DMS 273 (cell line): ENCODE results near the gene C11orf54.
A peak's percentile ranks its signal among the peaks of the same experiment; 100 is the strongest.
"Not testable (repeated sequence)": the region's sequence is repeated elsewhere in the genome, so short reads cannot be mapped to it uniquely, and the experiment has no call there.

Source experiments
- DNase-seq: peaks from one replicate; lab custom pipeline; 2025; ENCODE audit not compliant: unreplicated experiment; lab: John Stamatoyannopoulos, UW

C11orf54 gene

DNA sequence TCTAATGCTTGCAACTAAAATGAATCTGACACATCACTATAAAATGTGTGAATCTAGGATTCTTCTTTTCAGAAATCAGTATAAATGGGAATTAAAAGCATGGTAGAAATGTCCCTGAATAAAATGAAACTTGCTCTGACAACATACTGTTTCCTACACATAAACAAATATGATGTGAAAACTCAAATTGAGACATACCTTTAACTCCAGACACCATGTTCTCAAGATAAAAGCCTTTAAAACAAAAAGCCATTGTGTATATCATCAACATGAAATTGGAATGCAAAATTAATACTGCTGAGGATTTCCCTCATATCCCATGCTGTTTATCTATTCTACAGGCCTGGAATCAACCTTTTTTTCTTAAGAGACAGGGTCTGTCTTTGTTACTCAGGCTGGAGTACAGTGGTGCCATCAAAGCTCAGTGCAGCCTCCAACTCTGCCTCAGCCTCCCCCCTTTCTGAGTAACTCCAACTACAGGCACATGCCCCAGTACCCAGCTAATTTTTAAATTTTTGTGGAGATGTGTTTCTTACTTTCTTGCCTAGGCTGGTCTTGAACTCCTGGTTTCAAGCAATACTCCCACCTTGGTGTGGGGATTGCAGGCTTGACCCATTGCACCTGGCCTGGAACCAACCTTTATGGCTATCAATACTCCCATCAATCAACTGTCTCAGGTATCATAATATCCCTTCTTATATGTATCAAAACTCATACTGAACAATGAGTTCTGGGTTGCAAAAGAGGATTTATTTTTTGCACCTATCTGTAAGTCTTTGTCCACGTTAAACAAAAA is 6.8 kb upstream of the C11orf54 start:
- peak; percentile 17 for DNase-seq

GRCh38 chr11:93735627-93736026 is 5.8 kb upstream of the C11orf54 start:
- no peak for DNase-seq

DNA sequence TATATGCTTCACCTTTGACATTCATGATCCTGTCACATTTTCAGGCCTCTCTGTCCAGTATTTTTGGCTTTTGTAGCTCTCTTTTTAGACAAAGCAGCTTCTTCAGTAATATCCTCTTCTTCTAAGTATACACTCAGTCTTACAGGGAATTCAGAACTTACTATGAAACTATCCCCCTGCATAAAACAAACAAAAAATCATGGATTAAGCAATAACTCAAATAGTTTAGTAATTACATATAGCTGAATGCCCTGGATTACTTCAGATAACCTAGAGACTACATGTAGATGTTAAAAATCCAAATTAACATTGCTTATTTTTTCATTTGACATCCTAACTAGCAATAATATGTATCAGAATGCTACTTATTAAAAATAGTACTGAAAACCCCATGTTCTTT is 5.3 kb upstream of the C11orf54 start:
- DNase-seq = no peak

- peak; percentile 13 for DNase-seq
Measured at GRCh38 chr11:93737904-93738612, 3.4 kb upstream of the C11orf54 start.

DNA sequence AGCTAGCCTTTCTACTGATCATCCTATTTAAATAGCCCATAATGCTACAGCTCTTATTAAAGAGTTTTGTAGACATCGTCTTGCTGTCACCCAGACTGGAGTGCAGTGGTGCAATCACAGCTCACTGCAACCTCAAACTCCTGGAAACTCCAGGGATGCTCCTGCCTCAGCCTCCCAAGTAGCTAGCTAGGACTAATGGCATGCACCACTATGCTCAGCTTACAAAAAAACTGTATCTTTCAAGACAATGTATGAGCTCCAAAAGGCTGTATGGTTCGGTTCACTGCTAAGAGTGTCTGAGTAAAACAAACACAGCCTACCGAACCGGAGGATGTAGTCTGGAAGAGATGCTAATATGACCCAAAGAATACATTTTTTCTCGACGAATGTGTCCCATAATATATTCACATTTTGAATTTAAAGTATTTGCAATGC is 2.8 kb upstream of the C11orf54 start:
- DNase-seq = peak; percentile 14

- peak; percentile 22 for DNase-seq
Measured at GRCh38 chr11:93740031-93740729, 1.3 kb upstream of the C11orf54 start.

- peak; percentile 71 for DNase-seq
Measured at GRCh38 chr11:93740730-93741093, 760 bp upstream of the C11orf54 start.

- peak; percentile 64 for DNase-seq
Measured at GRCh38 chr11:93741882-93742226, 382 bp downstream of the C11orf54 start.

DNA sequence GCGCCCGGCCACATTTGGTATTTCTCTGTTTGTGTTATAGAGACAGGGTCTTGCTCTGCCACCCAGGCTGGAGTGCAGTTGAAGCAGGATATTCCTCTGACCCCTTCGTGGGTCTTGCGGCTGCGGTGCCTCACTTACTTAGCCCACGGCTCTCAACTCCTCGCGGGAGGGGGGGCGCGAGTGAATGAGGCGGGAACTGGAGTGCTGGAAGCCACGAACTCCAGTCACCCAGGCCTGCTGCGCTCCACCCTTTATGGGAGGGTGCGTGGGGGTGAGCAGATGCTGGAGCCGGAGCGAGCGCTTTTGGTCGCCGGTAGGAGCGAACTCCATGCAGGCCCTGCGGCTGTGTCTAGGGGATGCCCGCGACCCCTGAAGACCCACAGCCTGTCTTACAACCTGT is 1.8 kb downstream of the C11orf54 start:
- DNase-seq = no peak

GRCh38 chr11:93744669-93745004 is 3.2 kb downstream of the C11orf54 start:
- no peak for DNase-seq

DNA sequence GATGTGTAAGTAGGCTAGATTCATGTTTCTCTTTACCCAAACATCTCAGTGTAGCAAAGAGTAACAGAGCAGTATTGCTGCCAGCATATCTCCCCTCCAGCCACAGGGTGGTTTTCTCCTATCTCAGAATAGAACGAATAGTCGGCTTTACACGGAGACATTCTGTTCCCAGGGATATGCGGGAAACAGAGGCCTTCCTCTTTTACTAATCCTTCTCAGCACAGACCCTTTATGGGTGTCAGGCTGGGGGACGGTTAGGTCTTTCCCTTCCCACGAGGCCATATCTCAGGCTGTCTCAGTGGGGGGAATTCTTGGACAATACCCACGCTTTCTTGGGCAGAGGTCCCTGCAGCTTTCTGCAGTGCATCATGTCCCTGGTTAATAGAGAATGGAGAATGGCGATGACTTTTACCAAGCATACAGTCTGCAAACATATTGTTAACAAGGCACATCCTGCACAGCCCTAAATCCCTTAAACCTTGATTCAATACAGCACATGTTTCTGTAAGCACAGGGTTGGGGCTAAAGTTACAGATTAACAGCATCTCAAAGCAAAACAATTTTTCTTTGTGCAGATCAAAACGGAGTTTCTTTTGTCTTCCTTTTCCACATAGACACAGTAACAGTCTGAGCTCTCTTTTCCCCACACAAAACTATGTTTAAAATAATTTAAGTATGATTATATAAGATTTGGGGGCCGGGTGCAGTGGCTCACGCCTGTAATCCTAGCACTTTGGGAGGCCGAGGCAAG is 3.7 kb downstream of the C11orf54 start:
- DNase-seq = not testable (repeated sequence)

DNA sequence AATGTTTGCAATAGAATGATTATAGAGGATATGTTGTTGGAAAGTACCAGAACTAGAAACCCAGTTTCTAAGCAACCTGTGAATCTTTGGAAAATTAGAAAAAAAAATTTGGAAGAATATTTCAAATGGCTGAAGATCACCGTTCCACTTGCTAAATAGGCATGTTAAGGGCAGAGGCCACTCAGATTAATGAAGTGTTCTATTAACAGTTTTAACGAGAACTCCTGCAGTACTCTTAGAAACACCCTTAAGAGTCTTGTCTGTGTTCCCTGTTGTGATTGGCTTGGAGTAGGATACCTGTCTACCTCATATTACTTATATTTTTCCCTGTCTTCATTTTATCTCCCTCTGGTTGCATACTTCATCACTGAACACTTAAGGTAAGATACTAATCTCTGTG is 4.6 kb downstream of the C11orf54 start:
- no peak for DNase-seq

DNA sequence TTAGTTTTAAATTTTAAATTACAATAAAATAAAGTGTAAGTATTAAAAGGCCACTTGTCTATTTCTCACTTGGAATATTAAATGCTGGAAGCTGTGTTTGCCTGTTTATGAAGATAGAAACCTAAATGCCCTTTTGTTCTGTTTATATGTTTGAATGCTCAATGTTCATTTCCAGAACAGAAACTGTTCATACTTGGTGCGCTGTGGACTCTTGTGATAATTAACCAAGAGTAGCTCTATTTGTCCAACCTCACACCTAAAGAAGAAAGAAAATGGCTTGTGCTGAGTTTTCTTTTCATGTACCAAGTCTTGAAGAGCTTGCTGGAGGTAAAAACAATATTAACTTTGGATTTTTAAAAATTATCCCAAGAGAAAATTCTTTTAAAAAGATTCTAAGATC is 5.7 kb downstream of the C11orf54 start:
- DNase-seq = no peak

- no peak for DNase-seq
Measured at GRCh38 chr11:93751001-93751400, 9.5 kb downstream of the C11orf54 start.

GRCh38 chr11:93753241-93753640 is 11.8 kb downstream of the C11orf54 start:
- no peak for DNase-seq

- no peak for DNase-seq
Measured at GRCh38 chr11:93756748-93757147, 15.3 kb downstream of the C11orf54 start.

DNA sequence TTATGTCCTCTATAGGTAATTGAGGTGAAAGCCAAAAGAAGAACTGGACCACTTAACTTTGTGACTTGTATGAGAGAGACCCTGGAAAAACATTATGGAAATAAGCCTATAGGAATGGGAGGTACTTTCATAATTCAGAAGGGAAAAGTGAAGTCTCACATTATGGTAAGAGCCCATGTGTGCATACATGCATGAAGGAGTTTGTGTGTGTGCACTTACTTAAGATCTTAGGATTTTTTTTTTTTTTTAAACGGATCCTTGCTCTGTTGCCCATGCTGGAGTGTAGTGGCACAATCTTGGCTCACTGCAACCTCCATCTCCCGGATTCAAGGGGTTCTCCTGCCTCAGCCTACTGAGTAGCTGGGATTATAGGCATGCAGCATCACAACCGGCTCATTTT is 15.8 kb downstream of the C11orf54 start:
- no peak for DNase-seq

GRCh38 chr11:93757924-93758865 is 16.7 kb downstream of the C11orf54 start:
- no peak for DNase-seq

- not testable (repeated sequence) for DNase-seq
Measured at GRCh38 chr11:93759123-93759522, 17.7 kb downstream of the C11orf54 start.

GRCh38 chr11:93761910-93762309 is 20.4 kb downstream of the C11orf54 start:
- no peak for DNase-seq
